NCI-H1092 (cell line): ENCODE results near the gene ZNF57.
"Not testable (repeated sequence)": the region's sequence is repeated elsewhere in the genome, so short reads cannot be mapped to it uniquely, and the experiment has no call there.

Experiments
- DNase-seq: peaks from one replicate; lab custom pipeline; 2025; lab: John Stamatoyannopoulos, UW

The ZNF57 gene

GRCh38 chr19:2900296-2901252 is at the start of gene ZNF57:
Gene ZNF57, plus strand, starts transcription at chr19:2900928. Its CDS starts 118 bp downstream, at chr19:2901046.
- DNase-seq: peak; percentile 98

GRCh38 chr19:2852598-2852997 is 48.1 kb upstream of the ZNF57 start:
- no peak for DNase-seq

GRCh38 chr19:2853015-2853606 is 47.6 kb upstream of the ZNF57 start:
- no peak for DNase-seq

- no peak for DNase-seq
These were observed 45.9 kb upstream of the ZNF57 start for GRCh38 chr19:2854849-2855248.

GRCh38 chr19:2856457-2857050 is 44.2 kb upstream of the ZNF57 start:
- no peak for DNase-seq

- DNase-seq: no peak
These were observed 41.9 kb upstream of the ZNF57 start for GRCh38 chr19:2858864-2859263.

- no peak for DNase-seq
These were observed 36.9 kb upstream of the ZNF57 start for GRCh38 chr19:2863816-2864215.

- no peak for DNase-seq
These were observed 35.2 kb upstream of the ZNF57 start for GRCh38 chr19:2865334-2866100.

GRCh38 chr19:2866495-2867024 is 34.2 kb upstream of the ZNF57 start:
- DNase-seq: no peak

GRCh38 chr19:2867025-2867991 is 33.4 kb upstream of the ZNF57 start, which contains the start of gene ZNF556:
Gene ZNF556, plus strand, starts transcription at chr19:2867335. Its CDS starts 87 bp downstream, at chr19:2867422.
- DNase-seq: peak; percentile 83

GRCh38 chr19:2869618-2870017 is 31.1 kb upstream of the ZNF57 start:
- DNase-seq: no peak

- DNase-seq: not testable (repeated sequence)
These were observed 28.6 kb upstream of the ZNF57 start for GRCh38 chr19:2872175-2872574.

- DNase-seq: no peak
These were observed 23.1 kb upstream of the ZNF57 start for GRCh38 chr19:2877398-2878331.

- no peak for DNase-seq
These were observed 16.9 kb upstream of the ZNF57 start for GRCh38 chr19:2883686-2884439.

- DNase-seq: no peak
These were observed 15.0 kb upstream of the ZNF57 start for GRCh38 chr19:2885736-2886135.

GRCh38 chr19:2887391-2887914 is 13.3 kb upstream of the ZNF57 start:
- peak; percentile 59 for DNase-seq

- DNase-seq: peak; percentile 27
These were observed 11.9 kb upstream of the ZNF57 start for GRCh38 chr19:2888731-2889224.

GRCh38 chr19:2890531-2890930 is 10.2 kb upstream of the ZNF57 start:
- DNase-seq: not testable (repeated sequence)
